Ovary (tissue), 9 donors: ENCODE data around the gene PSMD7. TPM values are rescaled to one million over a fixed set of nuclear protein-coding genes. Genes with fewer than 3 reads are reported as not detected.

Experiments
- DNase-seq, 5 donors: peaks; one replicate each; pipeline ENCODE4 v3.0.0-alpha.2; 2019 to 2020
- H3K27ac ChIP-seq, 2 donors: fragments of 200-600 bp; one replicate each; pipeline versions ENCODE4 v1.5.1 to v1.8.0; 2019 to 2022
- H3K27me3 ChIP-seq: fragments of 200-600 bp; one replicate; pipeline ENCODE4 v1.8.0; 2022
- H3K36me3 ChIP-seq: fragments of 200-600 bp; sonication (generic); one replicate; pipeline ENCODE4 v1.5.1; 2019
- H3K4me1 ChIP-seq: one replicate; pipeline ENCODE4 v1.8.1; 2013; ENCODE audit warnings: mild to moderate bottlenecking, moderate library complexity; ENCODE audit not compliant: insufficient read depth
- H3K4me3 ChIP-seq: fragments of 200-600 bp; sonication (generic); one replicate; pipeline ENCODE4 v1.5.1; 2017
- H3K9me3 ChIP-seq, 2 donors: fragments of 200-600 bp in 1 of 2; sonication (generic) in 1 of 2; one replicate each; pipeline versions ENCODE4 v1.5.1 to v1.8.1; 2013 to 2019; ENCODE audit warnings: mild to moderate bottlenecking in 1 of 2, moderate library complexity in 1 of 2
- EP300 ChIP-seq: sonication (generic); formaldehyde crosslinking; IDR thresholded peaks from one replicate; pipeline ENCODE4 v1.6.1; 2017; ENCODE audit warnings: antibody characterized with exemption
- POLR2A ChIP-seq: fragments of 450-650 bp; IDR thresholded peaks from one replicate; pipeline ENCODE4 v1.6.1; 2017; ENCODE audit warnings: antibody characterized with exemption, mild to moderate bottlenecking, moderate library complexity
- WGBS, 3 donors: extraction: QIAGEN DNeasy Blood & Tissue Kit in 1 of 3; methylation state at CpG; one replicate each; pipeline versions ENCODE4 v1.1.5 to v1.1.7; 2013 to 2017; 5-methylcytosine and 5-hydroxymethylcytosine counted together
- intact Hi-C, 4 donors: fragments of 100-400 bp; cut with DNase I; formaldehyde crosslinking; loops; one replicate each; pipeline versions ENCODE4 v1.11.0 to v1.15.1; 2022 to 2023
- polyA plus RNA-seq, 2 donors: library from polyadenylated mRNA; stranded (reverse); fragments of 200-250 nt in 1 of 2; fragments of 350-450 nt in 1 of 2; fragmentation: Illumina TruSeq in 1 of 2; extraction: RNeasy Lipid Tissue Mini Kit (QIAGEN cat#74804) in 1 of 2; gene quantifications; one replicate each; pipeline ENCODE4 v1.2.3, GENCODE V29; 2013 to 2014
- total RNA-seq, 7 donors: library from RNA; depleted of rRNA in 2 of 7; stranded (reverse); fragments of >200 nt in 2 of 7; fragmentation: NEBNext Ultra II Directional in 3 of 7; extraction: Animal tissue kit (Norgen Biotek cat#: 25700) in 3 of 7; gene quantifications; one replicate each; pipeline versions ENCODE4 v1.1.0 to v1.2.4, GENCODE V29; 2016 to 2023
- TF ChIP-seq, protein P1 (sequence below), 3 donors: fragments of 450-650 bp in 2 of 3; fragments of 200-600 bp in 1 of 3; IDR thresholded peaks; one replicate each; pipeline versions ENCODE4 v1.5.1 to v1.8.0; 2016 to 2022; ENCODE audit warnings: antibody characterized with exemption in 3 of 3, mild to moderate bottlenecking in 1 of 3
- donor health status: DM: no; HTN: no; CAD: no; lungs with moderate emphysema.
- donor health status: DM: no; HTN: no; CAD: no.
- donor health status: Bipolar disorder and iron deficiency.
- donor health status: DM: yes; HTN: yes; CAD: no.
- donor health status: DM: no; HTN: no; CAD: no.
- donor health status: DM: yes; HTN: yes; CAD: no.

The PSMD7 gene
- total and polyA plus RNA-seq, 9 donors = 32.1 to 89.0 (median 44.2) TPM

DNA sequence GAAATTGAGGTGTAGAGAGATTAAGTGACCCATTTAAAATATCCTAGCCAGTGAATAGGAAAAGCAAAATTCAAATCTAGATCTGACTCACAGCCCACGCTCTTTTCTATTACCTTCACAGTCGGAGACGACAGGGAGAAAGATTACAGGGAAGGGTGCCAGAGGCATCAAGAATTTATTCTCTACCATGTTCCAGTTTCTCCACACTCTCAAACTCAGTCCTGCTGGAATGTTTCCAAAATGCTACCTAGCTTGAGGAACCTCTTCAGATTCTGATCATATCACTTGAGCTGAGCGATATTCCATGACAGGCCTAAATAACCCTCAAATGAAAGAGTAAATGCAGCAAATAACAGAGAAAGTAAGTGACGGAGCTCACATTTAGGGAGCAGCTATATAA is 5.4 kb upstream of the PSMD7 start:
- no peak for TF ChIP-seq POLR2A
- TF ChIP-seq, protein P1, sequence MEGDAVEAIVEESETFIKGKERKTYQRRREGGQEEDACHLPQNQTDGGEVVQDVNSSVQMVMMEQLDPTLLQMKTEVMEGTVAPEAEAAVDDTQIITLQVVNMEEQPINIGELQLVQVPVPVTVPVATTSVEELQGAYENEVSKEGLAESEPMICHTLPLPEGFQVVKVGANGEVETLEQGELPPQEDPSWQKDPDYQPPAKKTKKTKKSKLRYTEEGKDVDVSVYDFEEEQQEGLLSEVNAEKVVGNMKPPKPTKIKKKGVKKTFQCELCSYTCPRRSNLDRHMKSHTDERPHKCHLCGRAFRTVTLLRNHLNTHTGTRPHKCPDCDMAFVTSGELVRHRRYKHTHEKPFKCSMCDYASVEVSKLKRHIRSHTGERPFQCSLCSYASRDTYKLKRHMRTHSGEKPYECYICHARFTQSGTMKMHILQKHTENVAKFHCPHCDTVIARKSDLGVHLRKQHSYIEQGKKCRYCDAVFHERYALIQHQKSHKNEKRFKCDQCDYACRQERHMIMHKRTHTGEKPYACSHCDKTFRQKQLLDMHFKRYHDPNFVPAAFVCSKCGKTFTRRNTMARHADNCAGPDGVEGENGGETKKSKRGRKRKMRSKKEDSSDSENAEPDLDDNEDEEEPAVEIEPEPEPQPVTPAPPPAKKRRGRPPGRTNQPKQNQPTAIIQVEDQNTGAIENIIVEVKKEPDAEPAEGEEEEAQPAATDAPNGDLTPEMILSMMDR (IDR thresholded peaks at IDR 0.05) = no peak
- no peak for TF ChIP-seq EP300
- no peak for DNase-seq
- intact Hi-C loops = no loop called here
- peaks cover 0 to 8% of the 10 kb centered on the region in 2 donors for H3K9me3 ChIP-seq
- WGBS, 3 donors = 94 to 97% (median 96%) methylated on average over 5 of the region's 5 CpGs
- no peak overlapping the region for H3K27ac ChIP-seq
- no peaks in the 10 kb centered on the region for H3K27me3 ChIP-seq
- no peaks in the 10 kb centered on the region for H3K36me3 ChIP-seq
- no peaks in the 10 kb centered on the region for H3K4me1 ChIP-seq
- H3K4me3 ChIP-seq = no peak overlapping the region

DNA sequence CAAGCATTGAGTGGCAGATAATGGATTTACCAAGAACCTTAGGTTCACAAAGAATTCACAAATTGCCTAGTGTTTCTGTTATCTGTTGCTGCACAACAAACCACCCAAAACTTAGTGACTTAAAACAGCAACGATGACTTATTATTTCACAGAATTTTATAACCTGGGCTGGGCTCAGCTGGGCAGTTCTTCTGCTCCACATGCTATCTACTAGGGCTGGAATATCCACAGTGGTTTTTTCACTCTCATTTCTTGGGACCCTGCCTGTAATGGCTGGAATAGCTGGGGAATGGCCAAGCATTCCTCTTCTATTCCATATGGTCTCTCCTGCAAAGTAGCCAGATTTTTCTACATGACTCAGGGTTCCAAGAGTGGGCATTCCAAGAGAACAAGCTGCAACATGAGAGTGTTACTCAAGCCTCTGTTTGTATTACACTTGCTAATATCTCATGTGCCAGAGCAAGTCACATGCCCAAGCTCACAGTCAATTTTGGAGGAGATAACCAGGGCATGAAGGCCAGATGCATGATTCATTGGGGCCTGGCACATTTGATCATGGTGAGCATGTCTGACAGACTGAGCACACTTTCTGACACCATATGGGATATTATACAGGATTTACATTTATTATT is 4.9 kb upstream of the PSMD7 start:
- H3K27ac ChIP-seq = no peak overlapping the region
- H3K4me3 ChIP-seq = no peak overlapping the region
- TF ChIP-seq EP300 (no peak), POLR2A (no peak)
- TF ChIP-seq, protein P1 (IDR thresholded peaks at IDR 0.05) = no peak
- no peaks in the 10 kb centered on the region for H3K27me3 ChIP-seq
- DNase-seq = no peak
- intact Hi-C loops = no loop called here
- peaks cover 0 to 8% of the 10 kb centered on the region in 2 donors for H3K9me3 ChIP-seq
- no peaks in the 10 kb centered on the region for H3K4me1 ChIP-seq
- H3K36me3 ChIP-seq = no peaks in the 10 kb centered on the region
- 88 to 96% (median 95%) methylated on average over 1 of the region's 1 CpG for WGBS, 3 donors

DNA sequence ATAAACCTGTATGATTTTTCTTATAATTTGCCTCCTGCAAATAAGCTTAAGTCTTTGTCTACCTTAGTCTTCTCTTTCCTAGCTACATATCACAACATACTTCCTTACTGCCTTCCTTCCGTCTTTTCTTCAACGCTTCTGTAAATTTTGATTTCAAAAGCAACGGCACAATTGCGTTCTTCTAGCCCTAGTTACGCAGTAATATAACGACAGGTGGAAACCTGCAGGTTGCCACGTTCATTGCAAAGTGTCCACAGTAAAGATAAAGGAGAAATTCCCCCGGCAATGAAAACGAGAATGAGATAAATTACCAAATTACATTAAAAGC is 546 bp upstream of the PSMD7 start:
- 0 to 1% (median 1%) methylated on average over 9 of the region's 9 CpGs for WGBS, 3 donors
- H3K4me3 ChIP-seq = peak overlapping the region; percentile 97
- intact Hi-C loops = no loop called here

DNA sequence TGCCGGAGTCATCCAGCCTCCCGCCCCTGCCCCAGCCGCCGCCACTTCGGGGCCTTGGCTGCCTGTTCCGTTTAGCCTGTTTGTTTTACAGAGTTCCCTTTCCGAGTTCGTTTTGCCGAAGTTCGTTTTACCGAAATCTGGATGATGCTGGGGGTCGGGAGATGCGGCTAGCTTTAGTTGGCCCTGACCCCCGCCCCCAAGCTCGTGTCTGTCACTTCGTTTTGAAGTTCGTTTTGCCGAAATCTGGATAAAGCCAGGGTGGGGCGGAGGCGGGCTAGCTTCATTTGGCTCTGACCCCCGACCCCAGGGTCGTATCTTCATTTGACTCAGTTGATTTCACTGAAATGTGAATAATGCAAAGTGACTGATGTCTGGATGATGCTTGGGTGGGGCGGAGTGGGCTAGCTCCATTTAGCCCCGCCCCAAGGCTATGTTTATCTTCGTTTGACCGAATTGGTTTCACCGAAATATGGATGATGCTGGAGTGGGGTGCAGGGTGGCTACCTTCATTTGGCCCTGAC is 591 bp downstream of the PSMD7 start:
- peak overlapping the region; percentile 97 for H3K4me3 ChIP-seq

More for the DNA sequence above, 546 bp upstream of the PSMD7 start:
- Histone ChIP-seq H3K9me3 (peaks cover 0 to 8% of the 10 kb centered on the region in 2 donors), H3K36me3 (no peaks in the 10 kb centered on the region), H3K4me1 (peaks cover 8% of the 10 kb centered on the region), H3K27me3 (no peaks in the 10 kb centered on the region), H3K27ac (peak overlapping the region; percentile 81 to 88)
- TF ChIP-seq, protein P1 (IDR thresholded peaks at IDR 0.05) = no peak
- TF ChIP-seq POLR2A (no peak), EP300 (no peak)
- no peak for DNase-seq

More for the DNA sequence above, 591 bp downstream of the PSMD7 start:
- intact Hi-C loops = no loop called here
- Histone ChIP-seq H3K4me1 (peaks cover 8% of the 10 kb centered on the region), H3K27ac (peak overlapping the region; percentile 81 to 88), H3K27me3 (no peaks in the 10 kb centered on the region), H3K36me3 (no peaks in the 10 kb centered on the region), H3K9me3 (no peaks in the 10 kb centered on the region)
- TF ChIP-seq, protein P1 (IDR thresholded peaks at IDR 0.05) = no peak
- no peak for TF ChIP-seq EP300
- WGBS, 3 donors = 1% methylated on average over 24 to 27 of the region's 27 CpGs
- peak in 3 of 5 donors; percentile 27 to 55 (median 39) for DNase-seq
